MCF 10A (cell line): ENCODE data around the gene SPRED2. TPM values are rescaled to one million over a fixed set of nuclear protein-coding genes. Genes with fewer than 3 reads are reported as not detected.
A peak's percentile ranks its signal among the peaks of the same experiment; 100 is the strongest.

Experiments used
- BruUV-seq: library from RNA; stranded (reverse); fragments of 400-500 nt; replicated peaks from 2 replicates; lab custom pipeline; 2021; lab: Mats Ljungman, UMichigan
- CTCF ChIA-PET: fragments of 300-600 bp; sonication (Branson Sonifier 250); formaldehyde crosslinking; extraction: SDS; loops from one replicate; lab custom pipeline; 2021; ENCODE audit warnings: antibody characterized with exemption, inconsistent platforms; lab: Yijun Ruan, JAX
- POLR2A ChIA-PET: fragments of 300-600, 350-650 bp; sonication (Branson Sonifier 250); formaldehyde crosslinking; extraction: SDS; loops from one replicate; lab custom pipeline; 2020; ENCODE audit warnings: antibody characterized with exemption, inconsistent platforms; lab: Yijun Ruan, JAX
- DNase-seq: peaks from one replicate; pipeline ENCODE4 v3.0.0-alpha.2; 2018; ENCODE audit not compliant: unreplicated experiment
- H3K27ac Mint-ChIP-seq: one replicate; pipeline ENCODE4 v1.8.0; 2022; ENCODE audit warnings: mild to moderate bottlenecking, low read depth, mixed read lengths; ENCODE audit not compliant: unreplicated experiment
- H3K27me3 Mint-ChIP-seq: one replicate; pipeline ENCODE4 v1.8.0; 2022; ENCODE audit warnings: mixed read lengths; ENCODE audit not compliant: insufficient read depth, unreplicated experiment
- H3K36me3 Mint-ChIP-seq: one replicate; pipeline ENCODE4 v1.8.0; 2022; ENCODE audit warnings: mild to moderate bottlenecking, moderate library complexity, mixed read lengths; ENCODE audit not compliant: insufficient read depth, unreplicated experiment
- H3K4me1 Mint-ChIP-seq: one replicate; pipeline ENCODE4 v1.8.0; 2022; ENCODE audit warnings: mixed read lengths; ENCODE audit not compliant: insufficient read depth, unreplicated experiment
- H3K4me3 Mint-ChIP-seq: one replicate; pipeline ENCODE4 v1.8.0; 2022; ENCODE audit warnings: mild to moderate bottlenecking, moderate library complexity, mixed read lengths; ENCODE audit not compliant: unreplicated experiment
- H3K9me3 Mint-ChIP-seq: one replicate; pipeline ENCODE4 v1.8.0; 2022; ENCODE audit warnings: mixed read lengths; ENCODE audit not compliant: unreplicated experiment
- intact Hi-C: fragments of 100-400 bp; cut with micrococcal nuclease; formaldehyde crosslinking; loops from 2 replicates; pipeline ENCODE4 v1.14.1; 2022
- total RNA-seq: library from RNA; stranded (reverse); gene quantifications from 2 replicates; pipeline ENCODE4 v1.2.3, GENCODE V29; 2022
- TF ChIP-seq, protein P1 (sequence below): fragments of 200-600 bp; IDR thresholded peaks from one replicate; pipeline ENCODE4 v1.8.0; 2022; ENCODE audit warnings: antibody characterized with exemption, mild to moderate bottlenecking; ENCODE audit not compliant: unreplicated experiment

The SPRED2 gene
- total RNA-seq, 1 experiment from 2014 or later = 38.6 TPM

DNA sequence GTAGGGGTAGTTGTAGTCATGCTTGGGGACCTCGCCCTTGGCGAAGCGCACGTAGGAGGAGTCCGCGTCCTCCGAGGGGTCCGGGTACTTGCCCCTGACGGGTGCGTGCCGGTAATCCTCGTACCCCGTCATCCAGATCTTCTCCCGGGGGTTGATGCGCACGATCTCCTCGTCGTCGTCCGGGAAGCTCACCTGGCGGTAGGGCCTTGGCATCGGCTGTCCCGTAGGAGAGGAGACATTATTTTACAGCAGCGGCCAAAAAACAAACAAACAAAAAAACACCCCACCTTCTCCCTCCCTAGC is 118.5 kb downstream of the SPRED2 start:
- no TSS peak for BruUV-seq
- no peak for DNase-seq
- ChIA-PET POLR2A (no interaction called here), CTCF (interaction anchor here (0.6 kb wide), 1 partner anchor 31 kb away, joined by 3 read pairs; no protein-coding TSS in a partner anchor)
- no peak overlapping the region for H3K4me3 Mint-ChIP-seq
- peaks cover 9% of the 10 kb centered on the region for H3K4me1 Mint-ChIP-seq
- intact Hi-C loops = no loop called here
- no peaks in the 10 kb centered on the region for H3K27me3 Mint-ChIP-seq
- no peaks in the 10 kb centered on the region for H3K9me3 Mint-ChIP-seq
- H3K36me3 Mint-ChIP-seq = peaks cover 51% of the 10 kb centered on the region
- no peak overlapping the region for H3K27ac Mint-ChIP-seq
- TF ChIP-seq, protein P1, sequence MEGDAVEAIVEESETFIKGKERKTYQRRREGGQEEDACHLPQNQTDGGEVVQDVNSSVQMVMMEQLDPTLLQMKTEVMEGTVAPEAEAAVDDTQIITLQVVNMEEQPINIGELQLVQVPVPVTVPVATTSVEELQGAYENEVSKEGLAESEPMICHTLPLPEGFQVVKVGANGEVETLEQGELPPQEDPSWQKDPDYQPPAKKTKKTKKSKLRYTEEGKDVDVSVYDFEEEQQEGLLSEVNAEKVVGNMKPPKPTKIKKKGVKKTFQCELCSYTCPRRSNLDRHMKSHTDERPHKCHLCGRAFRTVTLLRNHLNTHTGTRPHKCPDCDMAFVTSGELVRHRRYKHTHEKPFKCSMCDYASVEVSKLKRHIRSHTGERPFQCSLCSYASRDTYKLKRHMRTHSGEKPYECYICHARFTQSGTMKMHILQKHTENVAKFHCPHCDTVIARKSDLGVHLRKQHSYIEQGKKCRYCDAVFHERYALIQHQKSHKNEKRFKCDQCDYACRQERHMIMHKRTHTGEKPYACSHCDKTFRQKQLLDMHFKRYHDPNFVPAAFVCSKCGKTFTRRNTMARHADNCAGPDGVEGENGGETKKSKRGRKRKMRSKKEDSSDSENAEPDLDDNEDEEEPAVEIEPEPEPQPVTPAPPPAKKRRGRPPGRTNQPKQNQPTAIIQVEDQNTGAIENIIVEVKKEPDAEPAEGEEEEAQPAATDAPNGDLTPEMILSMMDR = no peak

DNA sequence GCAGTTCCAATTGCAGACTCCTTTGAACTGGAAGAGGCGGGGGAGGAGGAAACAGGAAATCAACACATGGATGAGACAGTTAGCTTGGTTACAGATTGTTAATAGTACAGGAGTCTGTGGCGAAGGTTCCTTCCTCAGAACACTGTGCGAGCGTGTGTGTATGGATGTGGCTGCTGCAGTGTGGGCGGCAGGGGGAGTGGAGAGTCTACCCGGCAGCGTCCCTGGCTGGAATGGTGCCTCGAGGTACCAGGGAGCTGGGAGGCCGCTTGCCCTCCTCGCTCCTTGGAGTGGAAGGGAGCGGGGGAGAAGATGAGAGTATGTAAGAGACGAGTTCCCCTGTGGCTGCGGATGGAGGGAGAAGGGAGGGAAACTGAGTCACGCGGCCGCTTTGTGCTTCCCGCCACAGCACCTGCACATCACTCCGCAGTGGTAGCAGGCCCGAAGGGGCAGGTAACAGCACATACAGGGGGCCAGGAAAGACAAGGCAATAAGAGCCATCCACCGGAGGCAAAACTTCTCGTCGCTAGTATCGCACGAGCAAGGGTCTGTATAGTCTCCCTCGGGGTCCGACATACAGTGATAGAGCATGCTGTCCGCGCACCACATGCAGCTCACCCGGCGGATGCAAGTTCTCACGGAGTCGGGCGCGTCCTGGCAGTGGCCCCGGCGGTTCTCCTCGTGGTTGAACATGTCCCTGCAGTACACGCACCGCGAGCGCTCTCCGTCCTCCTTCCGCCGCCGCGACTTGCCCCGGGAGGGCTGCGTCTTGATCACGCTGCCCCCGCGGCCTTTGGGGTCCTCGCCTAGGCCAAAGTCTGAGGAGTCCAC is 119.1 kb downstream of the SPRED2 start:
- BruUV-seq = no TSS peak

DNA sequence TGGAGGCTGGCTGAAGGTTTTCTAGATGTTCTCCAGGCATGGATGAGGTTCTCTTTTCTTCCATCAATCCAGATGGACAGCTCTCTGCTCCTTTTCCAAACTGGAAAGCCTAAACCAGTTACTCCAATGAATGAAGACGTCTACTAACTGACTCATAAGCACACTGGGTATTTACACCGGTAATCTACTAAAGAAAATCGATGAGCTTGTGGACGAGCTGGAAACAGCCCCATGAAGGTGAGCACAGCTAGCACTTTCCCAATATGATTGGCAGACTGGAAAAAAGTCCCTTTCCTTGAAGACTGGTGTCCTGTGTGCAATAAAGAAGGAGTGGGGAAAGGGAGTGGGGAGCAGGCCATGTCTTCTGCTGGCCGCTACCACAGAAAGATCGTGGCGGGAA is 120.8 kb downstream of the SPRED2 start:
- no peaks in the 10 kb centered on the region for H3K9me3 Mint-ChIP-seq
- intact Hi-C loops = no loop called here
- POLR2A ChIA-PET = interaction anchor here (0.6 kb wide), 3 partner anchors 15 to 255 kb away, joined by 3 read pairs; no protein-coding TSS in a partner anchor
- H3K27ac Mint-ChIP-seq = no peak overlapping the region
- CTCF ChIA-PET = interaction anchor here (0.5 to 1.0 kb wide), 3 partner anchors 9 to 259 kb away, joined by 3 to 4 read pairs (median 3); no protein-coding TSS in a partner anchor
- TF ChIP-seq, protein P1 = no peak
- no peak overlapping the region for H3K4me3 Mint-ChIP-seq
- H3K27me3 Mint-ChIP-seq = no peaks in the 10 kb centered on the region
- DNase-seq = no peak
- peaks cover 51% of the 10 kb centered on the region for H3K36me3 Mint-ChIP-seq
- BruUV-seq = no TSS peak
- peaks cover 5% of the 10 kb centered on the region for H3K4me1 Mint-ChIP-seq

More for the DNA sequence above, 119.1 kb downstream of the SPRED2 start:
- POLR2A ChIA-PET = no interaction called here
- Mint-ChIP-seq H3K4me3 (no peak overlapping the region), H3K9me3 (no peaks in the 10 kb centered on the region), H3K27me3 (no peaks in the 10 kb centered on the region), H3K4me1 (peaks cover 9% of the 10 kb centered on the region), H3K27ac (peak overlapping the region; percentile 59), H3K36me3 (peaks cover 51% of the 10 kb centered on the region)
- TF ChIP-seq, protein P1 = no peak
- CTCF ChIA-PET = no interaction called here
- no peak for DNase-seq
- intact Hi-C loops = no loop called here

DNA sequence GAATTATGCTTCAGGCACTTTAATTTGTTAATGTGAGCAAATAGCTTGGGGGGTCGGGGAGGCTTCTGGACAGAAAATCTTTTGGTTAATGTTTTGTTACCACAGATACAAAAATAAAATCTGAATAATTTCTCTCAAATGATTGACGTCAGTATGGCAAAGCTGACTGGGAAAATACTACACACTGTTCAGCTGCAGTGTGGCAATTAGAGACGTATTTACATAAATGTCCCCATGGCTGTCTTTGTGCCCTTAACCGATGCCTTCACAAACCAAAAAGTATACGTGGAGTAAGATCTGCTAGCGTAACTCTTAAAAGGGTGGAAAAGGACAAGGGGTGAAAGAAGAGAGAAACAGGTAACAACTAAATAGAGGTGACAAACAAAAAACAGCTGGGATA is 121.3 kb downstream of the SPRED2 start:
- TSS peak; percentile 29 for BruUV-seq
- intact Hi-C loops = no loop called here
- H3K36me3 Mint-ChIP-seq = peaks cover 51% of the 10 kb centered on the region

More for the DNA sequence above, 121.3 kb downstream of the SPRED2 start:
- no peaks in the 10 kb centered on the region for H3K9me3 Mint-ChIP-seq
- ChIA-PET CTCF (interaction anchor here (0.5 to 1.2 kb wide), 4 partner anchors 10 to 260 kb away, joined by 3 to 4 read pairs (median 3); no protein-coding TSS in a partner anchor), POLR2A (interaction anchor here (0.6 kb wide), 2 partner anchors 14 to 49 kb away, joined by 3 read pairs; no protein-coding TSS in a partner anchor)
- DNase-seq = no peak
- H3K27ac Mint-ChIP-seq = no peak overlapping the region
- no peaks in the 10 kb centered on the region for H3K27me3 Mint-ChIP-seq
- TF ChIP-seq, protein P1 = no peak
- no peaks in the 10 kb centered on the region for H3K4me1 Mint-ChIP-seq
- no peak overlapping the region for H3K4me3 Mint-ChIP-seq
